ENCODE measurements around the gene IMP4.
A peak's percentile ranks its signal among the peaks of the same experiment; 100 is the strongest.
"Not testable (repeated sequence)": the region's sequence is repeated elsewhere in the genome, so short reads cannot be mapped to it uniquely, and the experiment has no call there.

The IMP4 gene

GRCh38 chr2:130342533-130343275 is at the start of gene IMP4:
Gene IMP4, plus strand, starts transcription at chr2:130342897. Its CDS starts 36 bp downstream, at chr2:130342933.
- DNase-seq, result peak; percentile 99

- DNase-seq, result no peak
These were observed 42.3 kb upstream of the IMP4 start for GRCh38 chr2:130300258-130300969.

GRCh38 chr2:130300970-130301348 is 41.7 kb upstream of the IMP4 start:
- no peak for DNase-seq

GRCh38 chr2:130302164-130302886 is 40.4 kb upstream of the IMP4 start:
- no peak for DNase-seq

GRCh38 chr2:130303169-130303568 is 39.5 kb upstream of the IMP4 start:
- DNase-seq, result no peak

GRCh38 chr2:130304726-130305125 is 38.0 kb upstream of the IMP4 start:
- DNase-seq, result no peak

- DNase-seq, result no peak
These were observed 34.8 kb upstream of the IMP4 start for GRCh38 chr2:130307850-130308249.

- DNase-seq, result no peak
These were observed 31.8 kb upstream of the IMP4 start for GRCh38 chr2:130310881-130311280.

- no peak for DNase-seq
These were observed 28.8 kb upstream of the IMP4 start for GRCh38 chr2:130313812-130314334.

GRCh38 chr2:130314377-130314776 is 28.3 kb upstream of the IMP4 start:
- DNase-seq, result no peak

- no peak for DNase-seq
These were observed 26.1 kb upstream of the IMP4 start for GRCh38 chr2:130316596-130316995.

GRCh38 chr2:130318906-130319305 is 23.8 kb upstream of the IMP4 start:
- DNase-seq, result no peak

- DNase-seq, result no peak
These were observed 23.2 kb upstream of the IMP4 start for GRCh38 chr2:130319536-130319935.

GRCh38 chr2:130327703-130328527 is 14.8 kb upstream of the IMP4 start:
- DNase-seq, result no peak

- DNase-seq, result no peak
These were observed 14.0 kb upstream of the IMP4 start for GRCh38 chr2:130328710-130329109.

GRCh38 chr2:130332271-130333073 is 10.2 kb upstream of the IMP4 start:
- peak; percentile 12 for DNase-seq

- DNase-seq, result not testable (repeated sequence)
These were observed 9.4 kb upstream of the IMP4 start for GRCh38 chr2:130333253-130333652.

GRCh38 chr2:130334026-130334425 is 8.7 kb upstream of the IMP4 start:
- DNase-seq, result no peak

GRCh38 chr2:130335226-130335625 is 7.5 kb upstream of the IMP4 start:
- no peak for DNase-seq

GRCh38 chr2:130336150-130336876 is 6.4 kb upstream of the IMP4 start:
- no peak for DNase-seq

All from DMS 273 treated with DMSO at 0.1 percent for 48 hours (cell line).